ENCODE data around the gene TUBGCP5. TPM values are rescaled to one million over a fixed set of nuclear protein-coding genes. Genes with fewer than 3 reads are reported as not detected.

Gene TUBGCP5
- total RNA-seq, 1 experiment from 2014 or later, result 10.7 TPM

- H4K20me1 ChIP-seq (ENCODE audit: insufficient read depth), result no peaks in the 10 kb centered on the region
- H3F3A ChIP-seq (ENCODE audit: insufficient read depth, low read depth), result 0 out of 2 replicates have a peak, but pooled peaks cover 2% of the 10 kb centered on the region
- H3K79me2 ChIP-seq (ENCODE audit: low read depth), result peaks cover 16% of the 10 kb centered on the region
- no peak overlapping the region for H3K27ac ChIP-seq
- BruUV-seq (replicated peaks), result no TSS peak
- H3K36me3 ChIP-seq (ENCODE audit: low read depth), result peaks cover 4% of the 10 kb centered on the region; the same call in 1 of the 2 replicates
- no peak overlapping the region for H2AFZ ChIP-seq
- H3K4me1 ChIP-seq (replicated peaks; ENCODE audit: insufficient read depth), result peaks cover 9% of the 10 kb centered on the region
- H3K9me3 ChIP-seq (ENCODE audit: insufficient read depth, low read depth), result no peaks in the 10 kb centered on the region
- H3K9me2 ChIP-seq (ENCODE audit: insufficient read depth), result no peaks in the 10 kb centered on the region
- H3K4me2 ChIP-seq, result no peak overlapping the region
- peak; percentile 35 to 37 for DNase-seq
- intact Hi-C loops (cut with micrococcal nuclease; ENCODE audit: unreplicated experiment), result loop anchor here (5.0 kb wide), 1 partner anchor 431 kb away; no protein-coding TSS in a partner anchor
- POLR2A ChIA-PET (ENCODE audit: unreplicated experiment), result no interaction called here
- H3K27me3 ChIP-seq (ENCODE audit: insufficient read depth, low read depth), result no peaks in the 10 kb centered on the region
- CTCF ChIA-PET, result no interaction called here
- peak; percentile 71 for TF ChIP-seq CTCF (conservative IDR thresholded peaks at IDR 0.05)
- TF ChIP-seq EZH2 (IDR thresholded peaks at IDR 0.05; ENCODE audit: low read depth), result no peak
- H3K4me3 ChIP-seq, result no peak overlapping the region
Observed at GRCh38 chr15:23035964-23036566, 3.3 kb downstream of the TUBGCP5 start.

- BruUV-seq (replicated peaks), result no TSS peak
- DNase-seq, result no peak
- H3K27ac ChIP-seq, result no peak overlapping the region
- H3K4me1 ChIP-seq (replicated peaks; ENCODE audit: insufficient read depth), result peaks cover 9% of the 10 kb centered on the region
- H4K20me1 ChIP-seq (ENCODE audit: insufficient read depth), result no peaks in the 10 kb centered on the region
- no peak for TF ChIP-seq EZH2 (IDR thresholded peaks at IDR 0.05; ENCODE audit: low read depth)
- no peak for TF ChIP-seq CTCF (conservative IDR thresholded peaks at IDR 0.05)
- H3K36me3 ChIP-seq (ENCODE audit: low read depth), result peaks cover 4% of the 10 kb centered on the region; the same call in 1 of the 2 replicates
- no peak overlapping the region for H3K4me3 ChIP-seq
- H3F3A ChIP-seq (ENCODE audit: insufficient read depth, low read depth), result 0 out of 2 replicates have a peak, but pooled peaks cover 2% of the 10 kb centered on the region
- POLR2A ChIA-PET (ENCODE audit: unreplicated experiment), result no interaction called here
- H3K9me3 ChIP-seq (ENCODE audit: insufficient read depth, low read depth), result no peaks in the 10 kb centered on the region
- H3K27me3 ChIP-seq (ENCODE audit: insufficient read depth, low read depth), result no peaks in the 10 kb centered on the region
- intact Hi-C loops (cut with micrococcal nuclease; ENCODE audit: unreplicated experiment), result no loop called here
- peaks cover 16% of the 10 kb centered on the region for H3K79me2 ChIP-seq (ENCODE audit: low read depth)
- H3K4me2 ChIP-seq, result no peak overlapping the region
- H2AFZ ChIP-seq, result no peak overlapping the region
- H3K9me2 ChIP-seq (ENCODE audit: insufficient read depth), result no peaks in the 10 kb centered on the region
- CTCF ChIA-PET, result interaction anchor here (0.5 kb wide), 1 partner anchor 113 kb away, joined by 5 read pairs; no protein-coding TSS in a partner anchor
Observed at GRCh38 chr15:23033979-23034378, 5.4 kb downstream of the TUBGCP5 start.

GRCh38 chr15:23026218-23026617, 13.2 kb downstream of the TUBGCP5 start:
- Histone ChIP-seq H3K27ac (no peak overlapping the region), H3F3A (ENCODE audit: insufficient read depth, low read depth) (no peaks in the 10 kb centered on the region), H3K9me2 (ENCODE audit: insufficient read depth) (no peaks in the 10 kb centered on the region), H3K4me2 (no peak overlapping the region), H4K20me1 (ENCODE audit: insufficient read depth) (no peaks in the 10 kb centered on the region), H3K36me3 (ENCODE audit: low read depth) (no peaks in the 10 kb centered on the region), H3K4me1 (replicated peaks; ENCODE audit: insufficient read depth) (no peaks in the 10 kb centered on the region), H2AFZ (no peak overlapping the region), H3K4me3 (no peak overlapping the region), H3K79me2 (ENCODE audit: low read depth) (no peaks in the 10 kb centered on the region), H3K27me3 (ENCODE audit: insufficient read depth, low read depth) (no peaks in the 10 kb centered on the region), H3K9me3 (ENCODE audit: insufficient read depth, low read depth) (no peaks in the 10 kb centered on the region)
- CTCF ChIA-PET, result no interaction called here
- BruUV-seq (replicated peaks), result no TSS peak
- POLR2A ChIA-PET (ENCODE audit: unreplicated experiment), result no interaction called here
- TF ChIP-seq CTCF (conservative IDR thresholded peaks at IDR 0.05) (no peak), EZH2 (IDR thresholded peaks at IDR 0.05; ENCODE audit: low read depth) (no peak)
- DNase-seq, result no peak
- intact Hi-C loops (cut with micrococcal nuclease; ENCODE audit: unreplicated experiment), result no loop called here
